SK-N-SH (cell line): ENCODE data around the gene ZNF211. TPM values are rescaled to one million over a fixed set of nuclear protein-coding genes. Genes with fewer than 3 reads are reported as not detected.

Experiments used
- CTCF ChIA-PET: fragments of 300-600, 350-600 bp; formaldehyde crosslinking; extraction: SDS; loops from one replicate; lab custom pipeline; 2021; lab: Yijun Ruan, JAX
- POLR2A ChIA-PET: fragments of 350-600 bp; sonication (Branson Sonifier 250); formaldehyde crosslinking; extraction: SDS; loops from one replicate; lab custom pipeline; 2020; ENCODE audit warnings: antibody characterized with exemption, inconsistent platforms; lab: Yijun Ruan, JAX
- DNase-seq: peaks from one replicate; pipeline ENCODE4 v3.0.0; 2012
- H2AFZ ChIP-seq: fragments of 200-600 bp; sonication (generic); 2 replicates; pipeline ENCODE4 v1.8.1; 2016; ENCODE audit warnings: antibody characterized with exemption, mild to moderate bottlenecking, low read depth
- H3F3A ChIP-seq: fragments of 200-600 bp; sonication (generic); replicated peaks from 2 replicates; pipeline ENCODE3; 2016; ENCODE audit warnings: antibody characterized with exemption, mild to moderate bottlenecking; ENCODE audit not compliant: insufficient read depth
- H3K27ac ChIP-seq, 2 experiments: fragments of 200-500 bp in 1 of 2; fragments of 200-600 bp in 1 of 2; sonication (Bioruptor generic) in 1 of 2; sonication (generic), shearing (Covaris generic) in 1 of 2; 2 replicates each; pipeline versions ENCODE4 v1.5.1 to v1.6.1; 2014 to 2016; ENCODE audit warnings: low read depth in 2 of 2, inconsistent platforms in 1 of 2, low read length in 1 of 2, mild to moderate bottlenecking in 1 of 2, mixed read lengths in 1 of 2
- H3K27me3 ChIP-seq: fragments of 200-600 bp; sonication (generic), shearing (Covaris generic); 2 replicates; pipeline ENCODE4 v1.6.1; 2016; ENCODE audit warnings: mixed run types; ENCODE audit not compliant: insufficient read depth
- H3K36me3 ChIP-seq, 2 experiments: fragments of 200-500 bp in 1 of 2; fragments of 200-600 bp in 1 of 2; sonication (Bioruptor generic) in 1 of 2; sonication (generic) in 1 of 2; replicated peaks in 1 of 2; 2 replicates each; pipeline versions ENCODE3 to v1.5.1; 2014 to 2016; ENCODE audit warnings: low read length in 1 of 2, mild to moderate bottlenecking in 1 of 2; ENCODE audit not compliant: insufficient read depth in 2 of 2, control insufficient read depth in 1 of 2
- H3K4me1 ChIP-seq, 2 experiments: fragments of 200-500 bp in 1 of 2; fragments of 200-600 bp in 1 of 2; sonication (Bioruptor generic) in 1 of 2; sonication (generic), shearing (Covaris generic) in 1 of 2; 2 replicates each; pipeline versions ENCODE4 v1.5.1 to v1.6.1; 2014 to 2016; ENCODE audit warnings: low read depth in 1 of 2, low read length in 1 of 2, mixed run types in 1 of 2; ENCODE audit not compliant: insufficient read depth in 2 of 2, control insufficient read depth in 1 of 2
- H3K4me2 ChIP-seq: fragments of 200-600 bp; sonication (generic), shearing (Covaris generic); 2 replicates; pipeline ENCODE4 v1.6.1; 2017; ENCODE audit warnings: mixed run types
- H3K4me3 ChIP-seq, 2 experiments: fragments of 200-500 bp in 1 of 2; fragments of 200-600 bp in 1 of 2; sonication (Bioruptor generic) in 1 of 2; sonication (generic), shearing (Covaris generic) in 1 of 2; 2 replicates each; pipeline versions ENCODE4 v1.5.1 to v1.8.1; 2014 to 2016; ENCODE audit warnings: low read depth in 2 of 2, inconsistent platforms in 1 of 2, low read length in 1 of 2, mild to moderate bottlenecking in 1 of 2, mixed read lengths in 1 of 2, moderate library complexity in 1 of 2
- H3K79me2 ChIP-seq: fragments of 200-600 bp; sonication (generic); 2 replicates; pipeline ENCODE4 v1.8.1; 2017; ENCODE audit warnings: mild to moderate bottlenecking; ENCODE audit not compliant: insufficient read depth
- H3K9ac ChIP-seq: fragments of 200-600 bp; sonication (generic); 2 replicates; pipeline ENCODE4 v1.6.1; 2017; ENCODE audit warnings: mixed run types
- H3K9me2 ChIP-seq: fragments of 200-600 bp; sonication (generic); 2 replicates; pipeline ENCODE4 v1.6.1; 2017; ENCODE audit warnings: mixed run types
- H3K9me3 ChIP-seq: fragments of 200-600 bp; sonication (generic); 2 replicates; pipeline ENCODE4 v1.6.1; 2017; ENCODE audit warnings: mixed run types, mild to moderate bottlenecking, moderate library complexity
- H4K20me1 ChIP-seq: fragments of 200-600 bp; sonication (generic); 2 replicates; pipeline ENCODE4 v1.6.1; 2017; ENCODE audit warnings: mild to moderate bottlenecking, mixed run types; ENCODE audit not compliant: insufficient read depth
- EP300 ChIP-seq, 2 experiments: IDR thresholded peaks; 2 replicates each; pipeline versions ENCODE4 v1.4.0 to v1.6.1; 2012; ENCODE audit warnings: borderline replicate concordance in 1 of 2, low read depth in 1 of 2, low read length in 1 of 2
- EZH2phosphoT487 ChIP-seq: fragments of 200-600 bp; sonication (generic); IDR thresholded peaks from 2 replicates; pipeline ENCODE4 v1.6.1; 2017; ENCODE audit warnings: low read depth, mixed run types, mild to moderate bottlenecking, antibody characterized with exemption, moderate library complexity, borderline replicate concordance
- JUND ChIP-seq: IDR thresholded peaks from 2 replicates; pipeline ENCODE4 v1.4.0; 2012
- MEF2A ChIP-seq: IDR thresholded peaks from 2 replicates; pipeline ENCODE4 v1.4.0; 2012; ENCODE audit warnings: low read depth, borderline replicate concordance
- NFIC ChIP-seq: IDR thresholded peaks from 2 replicates; pipeline ENCODE4 v1.4.0; 2012; ENCODE audit warnings: borderline replicate concordance
- NRF1 ChIP-seq: IDR thresholded peaks from 2 replicates; pipeline ENCODE4 v1.6.1; 2012; ENCODE audit warnings: low read depth, mild to moderate bottlenecking, low read length
- TCF12 ChIP-seq: IDR thresholded peaks from 2 replicates; pipeline ENCODE4 v1.4.0; 2012
- TEAD4 ChIP-seq: IDR thresholded peaks from 2 replicates; pipeline ENCODE4 v1.4.0; 2012; ENCODE audit warnings: mild to moderate bottlenecking, borderline replicate concordance; ENCODE audit not compliant: insufficient read depth
- WGBS: methylation state at CpG from one replicate; pipeline ENCODE4 v1.1.6; 2017; ENCODE audit warnings: low lambda C conversion rate; 5-methylcytosine and 5-hydroxymethylcytosine counted together
- polyA plus RNA-seq, 3 experiments: library from polyadenylated mRNA; depleted of rRNA; stranded (reverse); fragments of >200 nt; gene quantifications; 2 replicates each; pipeline ENCODE4 v1.2.3, GENCODE V29; 2012
- TF ChIP-seq, protein P1 (sequence below): IDR thresholded peaks from 2 replicates; pipeline ENCODE4 v1.4.0; 2012; ENCODE audit warnings: low read depth, borderline replicate concordance
- TF ChIP-seq, protein P2 (sequence below): fragments of 200-600 bp; sonication (generic); IDR thresholded peaks from 2 replicates; pipeline ENCODE4 v1.6.1; 2017; ENCODE audit warnings: antibody characterized with exemption, mild to moderate bottlenecking, moderate library complexity
- TF ChIP-seq, protein P3 (sequence below): IDR thresholded peaks from 2 replicates; pipeline ENCODE4 v1.4.0; 2012; ENCODE audit warnings: low read depth, borderline replicate concordance

The ZNF211 gene
- polyA plus RNA-seq, 1 of the 3 experiments (the other 2 are of a cell fraction) = 8.6 TPM

DNA sequence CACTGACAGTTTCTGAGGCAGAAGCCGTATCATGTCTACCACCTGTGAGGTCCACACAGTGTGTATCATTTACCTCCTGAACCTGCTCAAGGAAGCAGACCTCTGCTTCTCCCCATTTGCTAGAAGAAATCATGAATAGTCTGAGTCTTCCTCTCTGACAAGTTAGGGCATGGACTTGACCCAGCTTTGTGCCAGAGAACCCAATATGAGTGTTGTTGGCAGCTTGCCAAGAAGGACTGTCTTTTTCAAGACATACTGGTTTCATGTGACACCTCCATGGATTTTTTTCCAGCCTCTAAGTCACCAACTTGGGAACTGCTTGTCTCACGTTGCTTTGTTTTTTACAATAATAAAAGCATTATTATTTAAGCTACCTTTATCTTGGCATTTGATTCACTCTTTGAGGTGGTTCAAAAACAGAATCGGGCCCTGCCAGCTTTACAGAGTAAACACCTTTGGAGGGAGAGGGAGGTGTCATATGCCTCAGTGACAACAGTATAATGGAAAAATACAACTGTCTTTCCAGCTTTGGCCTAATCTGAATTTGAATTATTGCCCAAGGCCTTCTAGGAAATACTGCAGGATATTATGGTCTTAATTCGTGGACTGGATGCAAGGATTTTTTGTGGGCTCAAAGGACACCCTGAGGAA, 9.6 kb downstream of the ZNF211 start:
- no peaks in the 10 kb centered on the region for H3K9me2 ChIP-seq
- H3K79me2 ChIP-seq = no peaks in the 10 kb centered on the region; the same call in 1 of the 2 replicates
- H3K9me3 ChIP-seq = peaks cover 28% of the 10 kb centered on the region
- no peak for DNase-seq
- WGBS = 75% methylated on average over 4 of the region's 4 CpGs
- H3K36me3 ChIP-seq = peaks cover 42 to 59% of the 10 kb centered on the region in 2 experiments
- ChIA-PET POLR2A (no interaction called here), CTCF (no interaction called here)
- H3F3A ChIP-seq = no peaks in the 10 kb centered on the region
- H3K4me3 ChIP-seq = peak overlapping the region in 1 of 2 experiments; percentile 20; a peak in 1 of 4 replicates
- TF ChIP-seq NFIC (0 out of 2 replicates have a peak, but pooled peaks have one; percentile 35), EP300 (IDR thresholded peaks at IDR 0.05; ENCODE audit: borderline replicate concordance in 1 of 2, low read depth in 1 of 2, low read length in 1 of 2) (no peak)
- no peaks in the 10 kb centered on the region for H3K4me1 ChIP-seq
- H3K27me3 ChIP-seq = no peaks in the 10 kb centered on the region
- no peak overlapping the region for H2AFZ ChIP-seq
- no peak overlapping the region for H3K9ac ChIP-seq
- H4K20me1 ChIP-seq = no peaks in the 10 kb centered on the region
- H3K4me2 ChIP-seq = no peak overlapping the region
- no peak overlapping the region for H3K27ac ChIP-seq

DNA sequence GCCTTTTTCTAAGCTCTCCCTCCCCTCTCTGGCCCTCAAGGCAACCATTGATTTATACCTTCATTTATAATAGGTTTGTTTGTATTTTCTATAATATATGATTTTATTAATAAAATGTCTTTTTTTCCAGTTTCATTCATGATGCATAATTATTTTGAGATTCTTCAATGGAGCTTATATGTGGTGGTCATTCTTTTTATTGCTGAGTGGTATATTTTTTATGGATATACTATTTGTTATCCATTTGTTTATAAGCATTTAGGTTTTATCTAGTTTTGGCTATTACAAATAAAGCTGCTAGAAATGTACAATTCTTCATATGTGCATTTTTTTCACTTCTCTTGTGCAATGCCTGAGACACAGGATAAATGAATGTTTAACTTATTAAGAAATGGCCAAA, 10.8 kb downstream of the ZNF211 start:
- Histone ChIP-seq H3K27me3 (no peaks in the 10 kb centered on the region), H2AFZ (no peak overlapping the region), H3K9me3 (peaks cover 20% of the 10 kb centered on the region), H3K9ac (no peak overlapping the region), H3F3A (no peaks in the 10 kb centered on the region), H3K79me2 (no peaks in the 10 kb centered on the region), H3K4me3 (no peak overlapping the region), H3K36me3 (peaks cover 38 to 48% of the 10 kb centered on the region in 2 experiments), H3K4me1 (no peaks in the 10 kb centered on the region; a peak in 1 of 4 replicates), H4K20me1 (no peaks in the 10 kb centered on the region), H3K4me2 (no peak overlapping the region), H3K9me2 (no peaks in the 10 kb centered on the region), H3K27ac (no peak overlapping the region)
- no peak for DNase-seq
- ChIA-PET CTCF (no interaction called here), POLR2A (no interaction called here)
- TF ChIP-seq, protein P1, sequence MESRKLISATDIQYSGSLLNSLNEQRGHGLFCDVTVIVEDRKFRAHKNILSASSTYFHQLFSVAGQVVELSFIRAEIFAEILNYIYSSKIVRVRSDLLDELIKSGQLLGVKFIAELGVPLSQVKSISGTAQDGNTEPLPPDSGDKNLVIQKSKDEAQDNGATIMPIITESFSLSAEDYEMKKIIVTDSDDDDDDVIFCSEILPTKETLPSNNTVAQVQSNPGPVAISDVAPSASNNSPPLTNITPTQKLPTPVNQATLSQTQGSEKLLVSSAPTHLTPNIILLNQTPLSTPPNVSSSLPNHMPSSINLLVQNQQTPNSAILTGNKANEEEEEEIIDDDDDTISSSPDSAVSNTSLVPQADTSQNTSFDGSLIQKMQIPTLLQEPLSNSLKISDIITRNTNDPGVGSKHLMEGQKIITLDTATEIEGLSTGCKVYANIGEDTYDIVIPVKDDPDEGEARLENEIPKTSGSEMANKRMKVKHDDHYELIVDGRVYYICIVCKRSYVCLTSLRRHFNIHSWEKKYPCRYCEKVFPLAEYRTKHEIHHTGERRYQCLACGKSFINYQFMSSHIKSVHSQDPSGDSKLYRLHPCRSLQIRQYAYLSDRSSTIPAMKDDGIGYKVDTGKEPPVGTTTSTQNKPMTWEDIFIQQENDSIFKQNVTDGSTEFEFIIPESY = no peak
- TF ChIP-seq MEF2A (no peak), NFIC (no peak), NRF1 (no peak), TEAD4 (no peak), EZH2phosphoT487 (no peak), JUND (no peak), TCF12 (no peak)
- TF ChIP-seq, protein P2, sequence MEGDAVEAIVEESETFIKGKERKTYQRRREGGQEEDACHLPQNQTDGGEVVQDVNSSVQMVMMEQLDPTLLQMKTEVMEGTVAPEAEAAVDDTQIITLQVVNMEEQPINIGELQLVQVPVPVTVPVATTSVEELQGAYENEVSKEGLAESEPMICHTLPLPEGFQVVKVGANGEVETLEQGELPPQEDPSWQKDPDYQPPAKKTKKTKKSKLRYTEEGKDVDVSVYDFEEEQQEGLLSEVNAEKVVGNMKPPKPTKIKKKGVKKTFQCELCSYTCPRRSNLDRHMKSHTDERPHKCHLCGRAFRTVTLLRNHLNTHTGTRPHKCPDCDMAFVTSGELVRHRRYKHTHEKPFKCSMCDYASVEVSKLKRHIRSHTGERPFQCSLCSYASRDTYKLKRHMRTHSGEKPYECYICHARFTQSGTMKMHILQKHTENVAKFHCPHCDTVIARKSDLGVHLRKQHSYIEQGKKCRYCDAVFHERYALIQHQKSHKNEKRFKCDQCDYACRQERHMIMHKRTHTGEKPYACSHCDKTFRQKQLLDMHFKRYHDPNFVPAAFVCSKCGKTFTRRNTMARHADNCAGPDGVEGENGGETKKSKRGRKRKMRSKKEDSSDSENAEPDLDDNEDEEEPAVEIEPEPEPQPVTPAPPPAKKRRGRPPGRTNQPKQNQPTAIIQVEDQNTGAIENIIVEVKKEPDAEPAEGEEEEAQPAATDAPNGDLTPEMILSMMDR = no peak
- TF ChIP-seq, protein P3, sequence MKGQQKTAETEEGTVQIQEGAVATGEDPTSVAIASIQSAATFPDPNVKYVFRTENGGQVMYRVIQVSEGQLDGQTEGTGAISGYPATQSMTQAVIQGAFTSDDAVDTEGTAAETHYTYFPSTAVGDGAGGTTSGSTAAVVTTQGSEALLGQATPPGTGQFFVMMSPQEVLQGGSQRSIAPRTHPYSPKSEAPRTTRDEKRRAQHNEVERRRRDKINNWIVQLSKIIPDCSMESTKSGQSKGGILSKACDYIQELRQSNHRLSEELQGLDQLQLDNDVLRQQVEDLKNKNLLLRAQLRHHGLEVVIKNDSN = no peak
